Gastrocnemius medialis (tissue), 4 donors: ENCODE data around the gene MAEA. TPM values are rescaled to one million over a fixed set of nuclear protein-coding genes. Genes with fewer than 3 reads are reported as not detected.
"Not testable (repeated sequence)": the region's sequence is repeated elsewhere in the genome, so short reads cannot be mapped to it uniquely, and the experiment has no call there.

Experiments
- ATAC-seq, 2 donors: fragments of 150-250 bp; one replicate each; pipeline ENCODE4 v1.9.1; 2016
- DNase-seq, 2 donors: peaks; one replicate each; pipeline ENCODE4 v3.0.0-alpha.2; 2019
- H3K27ac ChIP-seq, 4 donors: fragments of 200-600 bp; sonication (generic); 1 replicate in 1 of 4; 2 replicates in 3 of 4; pipeline ENCODE4 v1.5.1; 2016 to 2018; ENCODE audit warnings: mild to moderate bottlenecking in 2 of 4, moderate library complexity in 1 of 4
- H3K27me3 ChIP-seq, 3 donors: fragments of 200-600 bp; sonication (generic) in 2 of 3; 1 replicate in 1 of 3; 2 replicates in 2 of 3; pipeline versions ENCODE4 v1.5.1 to v1.6.0; 2016 to 2019; ENCODE audit warnings: mild to moderate bottlenecking in 1 of 3, moderate library complexity in 1 of 3
- H3K36me3 ChIP-seq, 2 donors: fragments of 200-600 bp; sonication (generic) in 1 of 2; one replicate each; pipeline ENCODE4 v1.5.1; 2017 to 2018
- H3K4me1 ChIP-seq, 2 donors: fragments of 200-600 bp; sonication (generic) in 1 of 2; one replicate each; pipeline ENCODE4 v1.5.1; 2016 to 2017; ENCODE audit warnings: mild to moderate bottlenecking in 2 of 2
- H3K4me3 ChIP-seq, 4 donors: fragments of 200-600 bp; sonication (generic) in 3 of 4; 1 replicate in 1 of 4; 2 replicates in 3 of 4; pipeline ENCODE4 v1.5.1; 2016 to 2019; ENCODE audit warnings: mild to moderate bottlenecking in 2 of 4
- H3K9me3 ChIP-seq, 3 donors: fragments of 200-600 bp; sonication (generic) in 2 of 3; 1 replicate in 1 of 3; 2 replicates in 2 of 3; pipeline ENCODE4 v1.5.1; 2016 to 2019
- CTCF ChIP-seq, 5 experiments: fragments of 450-650 bp in 3 of 5; fragments of 200-600 bp in 2 of 5; sonication (generic) in 2 of 5; IDR thresholded peaks in 4 of 5; conservative IDR thresholded peaks in 1 of 5; 1 replicate in 4 of 5; 2 replicates in 1 of 5; pipeline ENCODE4 v1.5.1; 2016 to 2019; ENCODE audit warnings: antibody characterized with exemption in 5 of 5, mild to moderate bottlenecking in 3 of 5, moderate library complexity in 3 of 5
- POLR2A ChIP-seq, 2 donors: fragments of 450-650 bp; IDR thresholded peaks; one replicate each; pipeline ENCODE4 v1.6.1; 2017; ENCODE audit warnings: antibody characterized with exemption in 2 of 2, mild to moderate bottlenecking in 2 of 2, moderate library complexity in 2 of 2
- in situ Hi-C, 4 donors: fragments of 200-750 bp; cut with MboI; loops; one replicate each; pipeline versions ENCODE4 v1.15.0 to v1.8.0; 2017; ENCODE audit warnings: low sequenced_read_pairs in 4 of 4
- intact Hi-C: fragments of 100-400 bp; cut with DNase I; formaldehyde crosslinking; loops from one replicate; pipeline ENCODE4 v1.15.1; 2023; ENCODE audit warnings: low total_unique reads
- total RNA-seq, 4 donors: library from RNA; depleted of rRNA; stranded (reverse); fragments of >200 nt; gene quantifications; one replicate each; pipeline versions ENCODE4 v1.1.0 to v1.2.3, GENCODE V29; 2016

The MAEA gene
- total RNA-seq, 4 donors from 2014 or later = 30.0 to 42.7 (median 34.3) TPM

- ATAC-seq = peak; percentile 45 to 61
- peak in 1 of 2 donors; percentile 34 for DNase-seq
- H3K36me3 ChIP-seq = no peaks in the 10 kb centered on the region
- H3K9me3 ChIP-seq = no peaks in the 10 kb centered on the region
- no peak for TF ChIP-seq CTCF (IDR thresholded peaks at IDR 0.05 in 4 of 5, conservative IDR thresholded peaks at IDR 0.05 in 1 of 5)
- TF ChIP-seq POLR2A (IDR thresholded peaks at IDR 0.05) = no peak
- peaks cover 47 to 50% of the 10 kb centered on the region in 2 donors for H3K4me1 ChIP-seq
- peak overlapping the region; percentile 78 to 89 (median 84) for H3K4me3 ChIP-seq
- intact Hi-C loops = no loop called here
- no peaks in the 10 kb centered on the region for H3K27me3 ChIP-seq
- peak overlapping the region; percentile 84 to 93 (median 88) for H3K27ac ChIP-seq
- in situ Hi-C loops = loop anchor here in 1 of 4 donors (5.0 kb wide), 1 partner anchor 38 kb away; no protein-coding TSS in a partner anchor
These were observed 680 bp downstream of the MAEA start for GRCh38 chr4:1290165-1290977.

- Histone ChIP-seq H3K27me3 (no peaks in the 10 kb centered on the region), H3K36me3 (no peaks in the 10 kb centered on the region), H3K4me3 (peak overlapping the region; percentile 78 to 89 (median 84)), H3K9me3 (no peaks in the 10 kb centered on the region), H3K27ac (peak overlapping the region; percentile 84 to 93 (median 88)), H3K4me1 (peaks cover 49 to 50% of the 10 kb centered on the region in 2 donors)
- in situ Hi-C loops (loop anchor here in 1 of 4 donors (5.0 kb wide), 1 partner anchor 39 kb away; no protein-coding TSS in a partner anchor), intact Hi-C loops (no loop called here)
- ATAC-seq (no peak), DNase-seq (no peak)
- TF ChIP-seq CTCF (IDR thresholded peaks at IDR 0.05 in 4 of 5, conservative IDR thresholded peaks at IDR 0.05 in 1 of 5) (no peak), POLR2A (IDR thresholded peaks at IDR 0.05) (no peak)
These were observed 1.4 kb downstream of the MAEA start for GRCh38 chr4:1291091-1291490.

GRCh38 chr4:1291996-1292702 lies 2.5 kb downstream of the MAEA start:
- peak overlapping the region in 3 of 4 donors; percentile 84 to 93 (median 85) for H3K27ac ChIP-seq
- DNase-seq = no peak
- H3K9me3 ChIP-seq = no peaks in the 10 kb centered on the region
- no peaks in the 10 kb centered on the region for H3K36me3 ChIP-seq
- peaks cover 49 to 50% of the 10 kb centered on the region in 2 donors for H3K4me1 ChIP-seq
- TF ChIP-seq POLR2A (IDR thresholded peaks at IDR 0.05) (no peak), CTCF (IDR thresholded peaks at IDR 0.05 in 4 of 5, conservative IDR thresholded peaks at IDR 0.05 in 1 of 5) (no peak)
- no peaks in the 10 kb centered on the region for H3K27me3 ChIP-seq
- peak overlapping the region in 1 of 4 donors; percentile 88 for H3K4me3 ChIP-seq
- no peak for ATAC-seq
- in situ Hi-C loops (loop anchor here in 1 of 4 donors (5.0 kb wide), 1 partner anchor 40 kb away; no protein-coding TSS in a partner anchor), intact Hi-C loops (no loop called here)

- intact Hi-C loops, H3K9me3 ChIP-seq, DNase-seq, ATAC-seq, H3K4me3 ChIP-seq, H3K27me3 ChIP-seq, H3K36me3 ChIP-seq: not testable (repeated sequence)
- in situ Hi-C loops = loop anchor here in 1 of 4 donors (5.0 kb wide), 1 partner anchor 40 kb away; no protein-coding TSS in a partner anchor
- peak overlapping the region in 1 of 4 donors; percentile 93 for H3K27ac ChIP-seq
- H3K4me1 ChIP-seq = peaks cover 49 to 50% of the 10 kb centered on the region in 2 donors
These were observed 3.0 kb downstream of the MAEA start for GRCh38 chr4:1292703-1293011.

DNA sequence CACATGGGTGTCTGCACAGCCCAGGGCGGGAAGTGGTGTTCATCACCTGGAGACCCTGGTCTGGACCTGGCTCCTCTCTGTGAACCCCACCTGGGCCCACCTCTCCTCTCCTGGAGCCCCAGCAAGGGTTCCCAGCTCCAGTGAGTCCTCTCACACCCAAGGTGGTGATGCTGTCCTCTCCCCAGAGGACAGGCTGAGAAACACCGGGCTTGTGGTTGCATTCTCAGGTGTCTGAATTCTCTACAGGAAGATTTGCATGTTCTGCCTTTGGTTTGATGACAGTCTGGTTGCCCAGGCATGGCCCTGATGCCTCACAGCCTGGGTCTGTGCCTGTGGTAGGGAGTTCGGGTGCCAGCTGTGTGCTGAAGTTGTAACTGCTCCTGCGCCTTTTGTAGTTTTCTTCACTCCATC lies 3.8 kb downstream of the MAEA start:
- H3K4me1 ChIP-seq = peaks cover 49% of the 10 kb centered on the region in 2 donors
- H3K27ac ChIP-seq = peak overlapping the region in 1 of 4 donors; percentile 50
- DNase-seq = no peak

More for the DNA sequence above, 3.8 kb downstream of the MAEA start:
- no peaks in the 10 kb centered on the region for H3K9me3 ChIP-seq
- in situ Hi-C loops = loop anchor here in 1 of 4 donors (5.0 kb wide), 1 partner anchor 41 kb away; no protein-coding TSS in a partner anchor
- no peaks in the 10 kb centered on the region for H3K27me3 ChIP-seq
- no peak overlapping the region for H3K4me3 ChIP-seq
- TF ChIP-seq POLR2A (IDR thresholded peaks at IDR 0.05) (no peak), CTCF (IDR thresholded peaks at IDR 0.05 in 4 of 5, conservative IDR thresholded peaks at IDR 0.05 in 1 of 5) (no peak)
- no peaks in the 10 kb centered on the region for H3K36me3 ChIP-seq
- no peak for ATAC-seq
- intact Hi-C loops = no loop called here
